Stimulated activated CD4-positive, alpha-beta T cell treated with anti-CD3 and anti-CD28 coated beads, Interleukin-1b, Interleukin-23, amount 100 ng/mL, for 1 hour (primary cell): Measurements from ENCODE around the gene NRCAM.

Source experiments
- DNase-seq, 2 donors: peaks; one replicate each; pipeline ENCODE4 v3.0.0-alpha.2; 2020; ENCODE audit warnings: low read depth in 2 of 2

NRCAM gene

GRCh38 chr7:108459922-108460551, 3.8 kb upstream of the NRCAM start:
- DNase-seq: no peak

- DNase-seq: no peak
Measured at GRCh38 chr7:108457871-108458270, 1.6 kb upstream of the NRCAM start.

GRCh38 chr7:108456845-108457540, 757 bp upstream of the NRCAM start:
- no peak for DNase-seq

GRCh38 chr7:108455551-108455997, 662 bp downstream of the NRCAM start:
- DNase-seq: no peak

GRCh38 chr7:108454674-108455550, 1.3 kb downstream of the NRCAM start:
- no peak for DNase-seq

GRCh38 chr7:108454317-108454673, 1.9 kb downstream of the NRCAM start:
- DNase-seq: no peak

- no peak for DNase-seq
Measured at GRCh38 chr7:108453320-108453719, 2.9 kb downstream of the NRCAM start.

GRCh38 chr7:108452707-108453106, 3.5 kb downstream of the NRCAM start:
- no peak for DNase-seq

- DNase-seq: no peak
Measured at GRCh38 chr7:108451296-108451848, 4.9 kb downstream of the NRCAM start.

GRCh38 chr7:108450160-108450559, 6.1 kb downstream of the NRCAM start:
- no peak for DNase-seq

GRCh38 chr7:108449521-108449920, 6.7 kb downstream of the NRCAM start:
- DNase-seq: no peak

- no peak for DNase-seq
Measured at GRCh38 chr7:108448584-108449505, 7.4 kb downstream of the NRCAM start.

- DNase-seq: no peak
Measured at GRCh38 chr7:108442039-108442568, 14.1 kb downstream of the NRCAM start.

- DNase-seq: no peak
Measured at GRCh38 chr7:108441392-108441955, 14.8 kb downstream of the NRCAM start.

- no peak for DNase-seq
Measured at GRCh38 chr7:108440613-108441012, 15.6 kb downstream of the NRCAM start.

GRCh38 chr7:108436906-108437305, 19.3 kb downstream of the NRCAM start:
- DNase-seq: no peak

GRCh38 chr7:108434010-108434409, 22.2 kb downstream of the NRCAM start:
- DNase-seq: no peak

GRCh38 chr7:108431099-108431498, 25.1 kb downstream of the NRCAM start:
- no peak for DNase-seq

GRCh38 chr7:108430664-108431063, 25.6 kb downstream of the NRCAM start:
- DNase-seq: no peak

- no peak for DNase-seq
Measured at GRCh38 chr7:108427766-108428165, 28.5 kb downstream of the NRCAM start.
